ENCODE results near the gene IL26.
"Not testable (repeated sequence)": the region's sequence is repeated elsewhere in the genome, so short reads cannot be mapped to it uniquely, and the experiment has no call there.

Gene IL26

DNA sequence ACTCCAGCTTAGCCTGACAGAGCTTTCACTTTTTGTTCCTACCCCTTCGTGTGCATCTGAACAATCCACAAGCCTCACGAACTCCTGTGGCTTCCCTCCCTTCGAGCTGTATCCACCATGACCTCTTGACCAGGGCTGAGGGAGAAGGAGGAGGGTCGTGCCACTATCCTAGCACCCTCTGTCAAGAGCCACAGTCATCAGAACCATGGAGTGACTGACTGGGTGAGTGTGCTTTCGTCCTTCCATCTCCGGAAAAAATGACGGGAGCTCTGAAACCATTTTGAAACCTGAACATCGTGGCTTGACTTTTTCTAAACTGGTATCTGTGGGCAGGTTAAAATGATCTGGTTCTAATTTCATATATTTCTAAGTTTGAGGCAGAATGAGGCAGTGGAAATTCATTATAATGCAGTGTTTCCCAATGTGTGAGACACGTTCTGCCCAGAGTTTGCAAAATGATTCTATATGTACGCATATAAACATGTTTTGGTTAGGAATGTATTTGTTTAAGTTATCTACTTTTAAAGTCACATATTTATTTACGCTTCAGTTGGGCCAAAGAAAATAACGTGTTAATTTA is 27.0 kb downstream of the IL26 start:
- DNase-seq (ENCODE audit: low read depth) = no peak

DNA sequence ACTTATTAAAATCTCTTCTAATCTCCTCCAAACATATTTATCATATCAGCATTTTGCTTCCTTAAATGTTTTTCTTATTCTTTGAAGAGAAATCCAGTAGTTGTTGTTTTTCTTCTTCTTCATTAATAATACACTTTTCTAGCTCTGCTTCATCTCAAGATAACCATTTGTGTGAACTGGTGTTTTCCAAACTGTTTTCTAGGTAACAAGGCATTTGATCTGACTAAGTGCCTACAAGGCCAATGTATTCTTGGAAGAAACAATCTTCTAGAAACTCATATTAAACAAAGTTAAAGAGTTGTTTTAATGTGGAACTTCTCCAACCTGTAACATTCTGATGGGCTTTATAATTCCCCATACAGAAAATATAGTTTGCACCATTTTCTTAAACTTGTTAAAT is 35.3 kb downstream of the IL26 start:
- DNase-seq (ENCODE audit: low read depth) = no peak

DNA sequence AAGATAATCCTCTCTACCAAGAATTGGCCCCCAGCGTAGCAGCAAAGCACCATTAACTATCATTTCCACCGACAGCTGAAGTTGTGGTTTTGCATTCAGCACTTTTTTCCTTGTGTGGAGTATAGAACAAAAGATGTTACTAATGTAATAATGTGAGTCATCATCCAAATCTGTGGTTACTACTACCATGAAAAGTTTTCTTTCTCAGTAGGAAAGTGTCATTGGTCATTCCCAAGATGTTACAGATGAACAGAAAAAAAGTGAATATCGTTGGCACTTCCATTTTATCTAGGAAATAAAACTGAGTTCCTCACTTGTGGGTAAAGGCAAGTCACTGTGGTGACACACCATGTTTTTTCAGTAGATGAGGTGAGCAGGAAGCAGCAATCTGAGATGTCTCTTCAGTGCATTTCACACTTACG is 35.8 kb downstream of the IL26 start:
- peak; percentile 46 for DNase-seq (ENCODE audit: low read depth)

DNA sequence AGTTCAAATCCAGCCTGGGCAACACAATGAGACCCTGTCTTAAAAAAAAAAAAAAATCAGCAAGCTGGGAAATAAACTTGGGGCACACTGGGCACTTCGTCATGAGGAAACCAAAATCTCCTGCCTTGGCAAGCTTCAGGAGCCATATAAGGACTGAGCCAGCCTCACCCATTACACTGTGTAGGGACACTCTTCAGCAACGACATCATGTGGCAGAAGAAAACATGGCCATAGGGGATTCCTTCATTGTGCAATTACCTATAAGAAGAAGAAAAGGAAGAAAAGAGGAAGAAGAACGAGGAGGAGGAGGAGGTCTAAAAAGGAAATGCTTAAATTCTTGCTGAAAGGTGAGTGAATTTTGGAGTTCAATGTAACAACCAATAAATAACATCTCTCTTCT is 40.0 kb downstream of the IL26 start:
- no peak for DNase-seq (ENCODE audit: low read depth)

DNA sequence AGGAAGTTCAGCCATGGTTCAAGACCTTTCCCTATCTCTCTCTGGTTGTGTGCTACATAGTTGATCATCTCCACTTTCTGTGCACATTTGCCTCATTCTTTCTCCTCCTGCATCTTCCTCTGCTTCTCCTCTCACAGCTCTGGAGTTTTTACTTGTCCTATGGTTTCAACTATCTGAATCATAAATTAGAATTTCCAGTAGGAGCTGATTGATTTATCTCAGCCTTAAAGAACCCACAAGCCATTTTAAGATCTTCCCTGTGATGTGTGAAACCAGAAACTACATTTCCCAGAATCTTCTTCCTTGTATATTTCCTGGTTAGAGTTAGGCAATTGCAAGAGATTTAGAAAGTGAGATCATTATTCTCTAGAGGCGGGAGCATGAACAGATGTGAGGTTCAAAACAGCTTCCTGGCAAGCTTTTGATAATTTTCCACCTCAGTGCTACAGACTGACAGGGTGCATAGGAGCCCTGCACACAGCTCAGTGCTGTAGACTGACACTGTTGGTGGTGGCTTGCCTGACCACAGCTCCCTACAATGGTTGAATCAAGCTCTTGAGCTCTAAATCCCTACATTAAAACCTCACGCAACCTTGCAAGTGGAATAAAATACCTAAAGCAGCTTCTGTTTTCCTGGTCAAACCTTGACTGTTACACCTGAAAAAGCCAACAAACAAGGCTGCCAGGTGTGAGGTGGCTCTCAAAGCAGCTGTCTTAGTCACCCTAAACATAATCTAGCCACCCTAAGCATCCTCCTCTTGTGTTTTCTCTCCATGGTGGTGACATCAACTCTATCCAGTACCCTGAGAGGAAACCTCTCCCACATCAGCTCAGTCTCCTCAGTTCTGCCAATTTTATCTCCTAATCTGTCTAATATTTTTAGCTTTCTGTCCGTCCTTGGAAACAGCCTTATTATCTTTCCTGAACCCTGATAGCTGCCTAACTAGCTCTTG is 44.5 kb downstream of the IL26 start:
- DNase-seq (ENCODE audit: low read depth) = no peak

DNA sequence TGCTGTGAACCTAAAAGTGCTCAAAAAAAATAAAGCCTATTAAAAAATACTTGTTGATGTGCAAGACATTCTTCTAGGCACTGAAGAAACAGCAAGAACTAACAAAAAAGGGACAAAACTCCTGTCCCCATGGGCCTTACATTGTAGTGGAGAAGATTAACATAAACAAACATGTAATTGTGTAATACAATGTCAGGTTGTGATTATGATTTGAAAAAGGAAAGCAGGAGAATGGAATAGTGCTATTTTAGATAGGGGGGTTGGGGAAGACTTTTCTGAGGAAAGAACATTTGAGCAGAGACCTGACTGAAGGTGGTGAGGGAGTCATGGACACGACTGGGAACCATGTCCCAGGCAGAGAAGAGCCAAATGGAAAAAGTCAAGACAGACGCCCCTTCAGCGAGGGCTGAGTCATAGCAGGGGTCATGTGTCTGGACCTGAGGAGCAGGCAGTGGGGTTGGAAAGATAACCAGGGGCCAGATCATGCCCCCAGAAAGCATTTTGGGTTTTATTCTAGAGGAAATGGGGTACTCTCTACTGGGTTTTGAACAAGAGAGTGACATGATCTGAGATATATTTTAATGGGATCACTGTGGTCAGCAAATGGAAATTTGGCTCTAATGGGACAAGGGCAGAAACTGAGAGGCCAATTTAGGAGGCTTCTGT is 46.7 kb downstream of the IL26 start:
- DNase-seq (ENCODE audit: low read depth) = no peak

DNA sequence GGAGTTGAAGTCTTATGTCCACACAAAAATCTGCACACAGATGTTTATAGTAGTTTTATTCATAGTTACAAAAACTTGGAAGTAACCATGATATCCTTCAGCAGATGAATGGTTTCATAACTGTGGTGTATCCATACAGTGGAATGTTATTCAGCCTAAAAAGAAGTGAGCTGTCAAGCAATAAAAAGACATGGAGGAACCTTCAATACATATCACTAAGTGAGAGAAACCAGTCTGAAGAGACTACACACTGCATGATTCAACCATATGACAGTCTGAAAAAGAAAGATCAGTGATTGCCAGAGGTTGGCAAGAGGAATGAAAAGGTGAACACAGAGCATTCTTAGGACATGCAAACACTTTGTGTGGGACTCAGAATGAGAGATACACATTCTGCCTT is 47.4 kb downstream of the IL26 start:
- DNase-seq (ENCODE audit: low read depth) = no peak

DNA sequence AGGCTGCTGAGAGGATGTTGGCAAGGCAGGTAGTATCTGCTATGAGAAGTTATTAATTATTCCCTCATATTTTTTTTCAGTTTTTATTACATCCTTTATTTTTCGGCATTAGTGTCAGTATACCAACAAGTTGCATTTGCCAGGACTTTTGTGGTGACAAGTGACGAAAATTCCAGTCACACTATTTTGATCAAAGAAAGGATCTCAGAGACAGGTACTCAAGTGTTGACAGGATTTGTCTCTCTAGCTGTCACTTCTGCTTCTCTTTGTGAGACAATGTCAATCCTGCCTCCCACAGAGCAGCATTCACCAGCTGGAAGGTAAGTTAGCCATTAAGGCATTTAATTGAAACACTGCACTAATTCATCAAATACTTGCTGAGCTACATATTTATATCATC is 48.0 kb downstream of the IL26 start:
- DNase-seq (ENCODE audit: low read depth) = no peak

DNA sequence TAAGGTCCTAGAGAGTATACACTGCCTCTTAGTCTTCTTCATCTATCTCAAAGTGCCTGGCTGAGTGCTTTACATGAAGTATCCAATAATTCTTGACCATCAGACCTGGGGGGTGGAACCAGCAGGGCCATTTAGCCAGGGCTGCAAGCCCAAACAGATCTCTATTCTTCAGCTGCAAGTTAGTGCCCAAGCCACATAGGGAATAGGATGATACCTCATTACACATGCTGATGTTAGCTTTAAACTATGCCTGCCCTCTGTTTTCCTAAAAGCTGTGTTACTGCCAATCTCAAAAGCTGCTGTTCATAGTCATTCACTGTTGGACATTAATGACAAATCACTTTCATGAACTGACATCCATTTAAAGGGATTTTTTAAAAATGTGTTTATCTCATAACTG is 49.4 kb downstream of the IL26 start:
- DNase-seq (ENCODE audit: low read depth) = no peak

DNA sequence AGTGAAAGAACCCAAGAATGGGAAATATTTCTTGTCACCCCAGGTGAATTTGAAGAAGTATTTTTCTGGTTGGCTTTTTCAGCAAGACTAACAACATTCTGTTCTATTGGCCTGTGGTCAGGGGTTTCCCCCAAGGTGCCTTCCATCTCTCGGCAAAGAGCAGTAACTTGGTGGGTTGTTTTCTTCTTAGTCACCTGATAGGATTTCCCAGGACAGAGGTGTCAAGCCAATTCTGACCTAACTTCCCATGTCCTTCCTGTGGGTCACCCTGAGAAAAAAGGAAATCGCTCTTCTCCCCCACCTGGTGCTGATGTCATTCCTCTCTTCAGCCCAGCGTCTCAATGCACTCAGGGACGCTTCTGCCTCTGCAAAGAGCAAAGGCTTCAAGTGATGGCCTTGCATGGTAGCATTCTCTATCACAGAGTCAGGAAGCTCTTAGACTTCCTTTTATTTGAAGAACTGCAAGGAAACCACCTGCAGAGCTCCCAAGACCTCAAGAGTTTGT is 50.0 kb downstream of the IL26 start:
- no peak for DNase-seq (ENCODE audit: low read depth)

DNA sequence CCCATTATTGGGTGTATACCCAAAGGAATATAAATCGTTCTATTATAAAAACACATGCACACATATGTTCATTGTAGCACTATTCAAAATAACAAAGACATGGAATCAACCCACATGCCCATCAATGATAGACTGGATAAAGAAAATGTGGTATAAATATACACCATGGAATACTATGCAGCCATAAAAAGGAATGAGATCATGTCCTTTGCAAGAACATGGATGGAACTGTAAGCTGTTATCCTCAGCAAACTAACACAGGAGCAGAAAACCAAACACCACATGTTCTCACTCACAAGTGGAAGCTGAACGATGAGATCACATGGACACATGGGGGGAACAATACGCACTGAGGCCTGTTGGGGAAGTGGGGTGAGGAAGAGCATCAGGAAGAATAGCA is 50.8 kb downstream of the IL26 start:
- not testable (repeated sequence) for DNase-seq (ENCODE audit: low read depth)

DNA sequence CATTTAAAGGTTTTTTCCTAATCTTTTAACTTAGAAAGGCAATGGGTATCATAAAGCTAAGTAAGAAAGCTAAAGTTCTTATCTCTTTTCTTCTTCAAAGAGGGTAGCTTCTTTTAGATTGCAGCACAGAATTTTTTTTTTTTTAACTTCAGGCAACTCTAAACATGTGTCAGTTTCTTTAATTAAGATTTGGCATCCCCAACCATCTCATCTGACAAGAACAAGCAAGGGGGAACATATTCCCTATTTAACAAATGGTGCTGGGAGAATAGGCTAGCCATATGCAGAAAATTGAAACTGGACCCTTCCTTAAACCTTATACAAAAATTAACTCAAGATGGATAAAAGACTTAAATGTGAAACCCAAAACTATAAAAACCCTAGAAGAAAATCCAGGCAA is 51.8 kb downstream of the IL26 start:
- no peak for DNase-seq (ENCODE audit: low read depth)

DNA sequence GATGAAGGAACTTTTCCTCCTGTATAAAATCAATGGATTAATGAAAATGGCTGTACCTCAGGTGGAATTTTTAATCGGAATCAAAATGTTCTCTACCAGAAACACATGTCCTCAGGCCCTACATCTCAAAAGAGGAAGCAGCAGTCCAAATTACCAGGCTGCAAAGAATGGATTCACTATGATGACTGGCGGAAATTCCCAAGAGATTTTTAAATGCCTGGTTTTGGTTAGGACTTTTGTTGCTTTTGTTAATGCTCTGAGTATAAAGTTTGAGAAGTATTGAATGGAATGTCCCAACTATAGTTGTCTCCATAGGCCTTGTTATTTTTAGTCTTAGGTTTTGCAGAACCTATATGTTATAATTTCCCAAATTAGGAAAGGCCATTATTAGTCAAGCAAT is 54.9 kb downstream of the IL26 start:
- DNase-seq (ENCODE audit: low read depth) = no peak

DNA sequence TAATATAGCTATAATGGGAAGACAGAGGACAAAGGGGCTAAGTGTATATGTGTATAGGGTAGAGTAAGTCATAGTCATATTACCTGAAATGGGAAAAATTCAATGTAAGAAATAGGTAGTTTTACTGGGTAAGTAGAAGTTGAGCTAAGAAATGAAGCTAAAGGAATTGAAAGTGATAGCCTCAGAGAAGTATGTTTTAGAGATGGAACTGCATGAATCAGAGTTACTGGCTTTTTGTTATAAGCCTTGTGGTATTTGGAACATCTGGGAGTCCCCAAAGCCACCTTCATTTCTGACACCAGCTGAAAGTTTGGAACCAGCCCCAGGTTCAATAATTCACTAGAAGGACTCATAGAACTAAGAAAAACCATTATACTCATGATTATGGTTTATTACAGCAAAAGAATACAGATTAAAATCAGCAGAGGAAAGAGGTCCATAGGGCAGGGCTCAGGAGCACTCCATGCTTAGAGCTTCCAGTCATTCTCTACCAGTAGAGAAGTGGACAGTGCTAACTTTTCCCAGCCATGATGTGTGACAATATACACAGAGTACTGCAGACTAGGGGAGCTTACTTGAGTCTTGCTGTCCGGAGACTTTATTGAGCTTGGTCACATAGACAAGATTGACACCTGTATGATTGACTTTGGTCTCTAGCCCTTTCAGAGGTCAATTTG is 56.3 kb downstream of the IL26 start:
- DNase-seq (ENCODE audit: low read depth) = no peak

DNA sequence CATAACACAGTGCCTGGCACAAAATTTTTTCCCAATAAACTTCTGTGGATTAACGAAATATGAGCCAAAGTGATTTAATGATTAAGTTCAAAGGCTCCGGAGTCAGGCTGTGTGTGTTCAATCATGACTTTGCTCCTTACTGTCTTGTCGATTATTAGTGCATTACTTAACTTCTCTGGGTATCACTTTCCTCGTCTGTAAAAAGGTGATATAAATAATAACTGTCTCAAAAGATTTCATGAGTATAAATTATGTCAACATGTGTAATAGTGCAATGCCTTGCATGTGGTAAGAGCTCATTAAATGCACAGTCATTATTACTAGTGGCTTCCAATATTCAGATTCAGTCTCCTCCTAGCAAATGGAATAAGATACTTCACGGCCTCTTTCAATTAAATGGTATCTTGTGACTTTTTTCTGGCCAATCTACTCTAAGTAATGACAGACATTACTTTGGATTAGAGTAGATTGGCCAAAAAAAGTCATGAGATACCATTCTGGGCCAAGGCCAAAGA is 59.2 kb downstream of the IL26 start:
- DNase-seq (ENCODE audit: low read depth) = no peak

DNA sequence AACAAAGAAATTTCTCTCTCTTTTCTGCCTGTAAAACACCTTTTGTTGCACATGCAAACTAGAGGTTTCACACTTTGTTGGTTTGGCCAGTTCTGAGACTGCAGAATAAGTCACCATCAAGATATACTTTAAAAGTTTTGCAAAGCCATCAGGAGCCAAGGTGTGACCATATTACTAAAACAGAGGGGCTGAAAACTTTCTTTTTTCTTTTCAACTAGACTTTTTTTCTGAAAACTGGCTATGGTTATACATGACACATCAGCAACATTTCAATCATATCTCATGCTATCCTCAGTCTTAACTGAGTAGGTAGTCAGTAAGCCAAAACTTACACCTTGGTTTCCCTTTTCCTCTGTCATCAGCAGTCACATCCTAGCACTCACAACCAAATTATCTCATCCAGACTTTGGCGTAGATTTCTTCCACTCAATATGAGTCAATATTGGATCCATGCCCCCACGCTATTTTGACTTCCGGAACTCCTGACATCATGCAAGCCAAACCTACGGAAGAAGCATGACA is 62.0 kb downstream of the IL26 start:
- no peak for DNase-seq (ENCODE audit: low read depth)

DNA sequence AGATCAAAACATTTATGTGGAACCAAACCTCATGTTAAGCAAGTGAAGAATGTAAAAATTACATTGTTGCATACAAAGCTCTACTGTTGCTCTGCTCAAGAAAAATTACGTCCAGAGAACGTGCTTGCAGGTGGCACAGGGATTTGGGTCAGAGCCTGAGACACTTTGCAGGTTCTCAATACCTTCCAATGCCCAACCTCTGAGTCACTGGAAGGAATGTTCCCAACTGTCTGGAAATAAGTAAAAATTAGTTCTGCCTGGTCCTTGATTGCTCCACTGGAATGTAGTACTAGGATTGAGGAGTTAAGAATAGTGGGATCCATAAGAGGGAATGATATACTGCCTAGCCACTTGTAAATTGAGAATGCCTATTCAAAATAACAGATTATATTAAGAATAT is 63.2 kb downstream of the IL26 start:
- no peak for DNase-seq (ENCODE audit: low read depth)

DNA sequence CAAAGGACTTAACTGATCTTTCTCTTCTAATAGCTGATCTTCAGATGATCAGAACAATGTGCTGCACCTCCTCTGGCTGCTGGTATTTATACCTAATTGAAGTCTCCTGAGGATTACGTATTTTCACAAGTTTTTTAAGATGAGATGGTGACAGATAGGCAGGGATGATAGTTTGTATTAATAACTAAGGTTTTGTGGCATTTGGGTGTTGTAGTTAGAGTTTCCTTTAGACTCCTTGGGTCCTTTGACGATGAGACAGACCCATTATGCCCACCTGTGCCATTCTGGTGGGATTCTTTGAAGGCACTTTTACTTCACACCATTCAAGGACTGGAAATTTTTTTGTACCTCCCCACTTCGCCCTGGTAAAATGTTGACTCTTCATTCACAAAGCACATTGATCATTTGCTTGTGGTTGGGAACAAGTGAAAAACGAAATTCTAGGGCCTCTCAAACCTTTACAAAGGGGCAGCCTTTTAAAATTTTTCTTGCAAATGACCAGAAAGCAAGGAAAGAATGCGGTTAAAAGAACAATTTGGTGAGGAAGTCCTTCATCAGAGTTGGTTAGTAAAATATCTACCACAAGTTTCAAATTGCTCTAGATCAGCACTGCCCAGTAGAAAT is 65.8 kb downstream of the IL26 start, which contains the start of gene IFNG:
TSS of gene IFNG (minus strand) at position 60 of the 624 bp plus-strand sequence. CDS start 125 bp downstream, outside the sequence.
- DNase-seq (ENCODE audit: low read depth) = no peak

DNA sequence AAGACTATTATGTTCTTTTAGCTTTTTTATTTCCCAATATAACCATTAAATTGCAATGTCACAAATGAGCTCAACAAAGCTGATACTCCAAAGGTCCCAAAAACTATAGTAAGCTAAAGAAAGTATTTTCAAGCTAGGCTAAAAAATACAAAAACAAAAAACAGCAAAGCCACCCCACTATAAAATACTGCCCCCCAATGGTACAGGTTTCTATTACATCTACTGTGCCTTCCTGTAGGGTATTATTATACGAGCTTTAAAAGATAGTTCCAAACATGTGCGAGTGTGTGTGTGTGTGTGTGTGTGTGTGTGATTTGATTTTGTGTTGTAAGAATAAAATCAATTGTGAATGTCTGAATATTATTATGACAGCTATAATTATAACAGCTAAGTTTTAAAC is 67.2 kb downstream of the IL26 start:
- no peak for DNase-seq (ENCODE audit: low read depth)

DNA sequence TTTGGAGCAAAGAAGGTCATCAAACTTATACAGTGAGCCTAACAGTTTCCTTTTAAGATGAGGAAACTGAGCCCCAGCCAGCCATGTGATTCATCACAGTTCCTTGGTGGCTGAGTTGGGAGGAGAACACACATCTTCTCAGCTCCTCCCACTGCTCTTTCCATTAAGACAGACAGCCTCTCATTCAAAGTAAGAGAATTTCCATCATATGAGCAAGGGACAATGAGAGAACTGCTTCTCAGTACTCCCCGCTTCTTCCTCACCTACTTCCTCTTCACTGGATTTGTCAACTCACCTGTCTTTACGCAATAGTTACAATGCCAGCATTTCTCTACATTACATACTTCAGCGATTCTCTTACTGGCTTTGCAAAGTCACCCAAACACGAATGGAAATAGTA is 68.2 kb downstream of the IL26 start:
- no peak for DNase-seq (ENCODE audit: low read depth)

DNA sequence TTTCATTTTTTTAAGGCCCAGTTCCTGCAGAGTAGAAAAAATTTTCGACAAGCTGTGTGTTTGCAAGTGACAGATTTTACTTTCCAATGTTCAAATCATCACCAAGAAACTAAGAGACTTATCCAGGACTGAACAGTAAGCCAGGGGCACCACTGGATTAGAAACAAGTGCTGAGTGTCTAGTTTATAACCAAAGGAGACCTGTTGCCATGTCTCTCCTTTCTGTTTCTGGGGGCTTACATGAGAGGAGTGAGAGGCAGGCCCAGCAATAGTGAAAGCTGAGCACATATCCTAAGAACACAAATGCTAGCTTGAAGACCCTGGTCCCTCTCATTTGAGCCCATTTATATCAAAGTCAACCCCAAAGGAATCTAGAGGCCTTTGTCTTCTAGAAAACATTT is 69.0 kb downstream of the IL26 start:
- no peak for DNase-seq (ENCODE audit: low read depth)
